ENCODE results near the gene MRTFA.
A peak's percentile ranks its signal among the peaks of the same experiment; 100 is the strongest.
"Not testable (repeated sequence)": the region's sequence is repeated elsewhere in the genome, so short reads cannot be mapped to it uniquely, and the experiment has no call there.

The MRTFA gene

DNA sequence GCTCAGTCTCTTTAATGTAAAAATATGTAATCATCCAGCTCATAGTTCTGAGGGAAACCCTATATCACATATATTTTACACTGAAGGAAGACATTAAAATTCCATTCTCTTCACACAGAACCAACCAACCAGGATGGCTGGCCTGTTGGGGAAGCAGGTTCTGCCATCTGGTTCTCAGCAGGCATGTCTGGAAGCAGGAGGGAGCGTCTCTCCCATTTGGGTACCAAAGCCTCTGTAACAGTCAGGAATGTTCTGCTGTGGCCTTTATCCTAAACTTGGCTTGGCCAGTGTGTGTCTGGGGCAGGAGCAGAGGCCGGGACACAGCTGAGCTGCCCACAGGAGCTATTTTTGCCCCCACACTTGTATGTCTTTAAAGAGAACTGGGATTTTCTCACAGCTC is 236.9 kb downstream of the MRTFA start:
- in situ Hi-C loops (cut with MboI; ENCODE audit: low pct_unique_long_range_greater_than_20kb, low sequenced_read_pairs) = no loop called here

GRCh38 chr22:40397396-40397795 is 239.1 kb downstream of the MRTFA start:
- DNase-seq = no peak
- in situ Hi-C loops (cut with MboI; ENCODE audit: low pct_unique_long_range_greater_than_20kb, low sequenced_read_pairs) = no loop called here

More for the DNA sequence above, 236.9 kb downstream of the MRTFA start:
- DNase-seq = no peak

DNA sequence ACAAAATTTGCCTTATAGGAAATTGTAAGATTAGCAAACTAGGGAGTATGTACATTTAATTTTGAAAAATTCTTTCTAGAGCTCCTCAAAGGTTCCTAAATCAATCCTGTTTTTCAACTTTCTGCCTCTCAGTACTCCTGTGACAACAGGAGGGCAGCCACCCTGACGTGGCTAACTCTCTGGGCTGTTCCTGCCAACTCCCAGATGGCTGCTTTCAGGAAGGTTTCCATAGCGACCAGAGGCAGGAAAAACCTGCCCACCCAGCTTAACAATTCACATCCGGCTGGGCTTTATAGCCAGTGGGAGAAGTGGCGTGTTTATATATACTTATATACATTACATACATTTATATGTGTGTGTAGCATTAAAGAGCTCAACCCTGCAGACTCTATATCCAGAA is 239.6 kb downstream of the MRTFA start:
- in situ Hi-C loops (cut with MboI; ENCODE audit: low pct_unique_long_range_greater_than_20kb, low sequenced_read_pairs) = no loop called here
- no peak for DNase-seq

DNA sequence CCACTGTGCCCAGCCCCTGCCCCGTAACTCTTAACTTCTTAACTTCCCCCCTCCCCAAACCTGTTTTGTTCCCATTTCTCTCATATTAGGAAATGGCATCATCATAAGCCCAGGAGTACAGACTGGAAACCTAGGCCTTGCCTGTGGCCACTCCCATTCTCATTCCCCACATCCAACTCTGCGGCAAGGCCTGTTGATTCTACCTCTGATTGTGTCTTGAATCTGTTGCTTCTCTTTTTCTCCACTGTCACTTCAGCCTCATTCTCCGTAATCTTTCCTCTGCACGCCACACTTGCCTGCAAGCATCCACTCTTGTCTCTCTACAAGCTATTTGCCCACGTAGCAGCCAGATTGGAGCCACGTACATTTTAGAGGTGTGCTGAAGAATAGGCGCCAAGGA is 240.9 kb downstream of the MRTFA start:
- no peak for DNase-seq
- in situ Hi-C loops (cut with MboI; ENCODE audit: low pct_unique_long_range_greater_than_20kb, low sequenced_read_pairs) = no loop called here

DNA sequence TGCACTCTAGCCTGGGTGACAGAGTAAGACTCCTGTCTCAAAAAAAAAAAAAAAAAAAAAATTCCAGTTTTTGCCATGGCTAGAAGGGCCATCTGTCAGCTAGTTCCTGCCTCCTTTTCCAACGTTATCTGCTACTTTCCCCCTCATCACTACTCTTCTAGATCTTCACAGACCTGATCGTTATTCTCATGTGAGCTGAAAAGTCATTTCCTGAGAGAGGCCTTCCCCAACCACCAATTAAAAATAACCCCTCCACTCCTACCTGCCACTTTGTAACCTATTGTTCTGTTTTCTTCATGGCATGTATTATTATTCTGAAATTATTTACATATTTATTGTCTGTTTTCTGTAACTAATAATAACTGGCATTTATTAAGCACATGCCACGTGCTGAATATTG is 241.9 kb downstream of the MRTFA start:
- DNase-seq = no peak

GRCh38 chr22:40392618-40393017 is 243.9 kb downstream of the MRTFA start:
- DNase-seq = no peak
- in situ Hi-C loops (cut with MboI; ENCODE audit: low pct_unique_long_range_greater_than_20kb, low sequenced_read_pairs) = no loop called here

More for the DNA sequence above, 241.9 kb downstream of the MRTFA start:
- in situ Hi-C loops (cut with MboI; ENCODE audit: low pct_unique_long_range_greater_than_20kb, low sequenced_read_pairs) = no loop called here

- in situ Hi-C loops (cut with MboI; ENCODE audit: low pct_unique_long_range_greater_than_20kb, low sequenced_read_pairs) = no loop called here
- no peak for DNase-seq
Measured at GRCh38 chr22:40391417-40391816, 245.1 kb downstream of the MRTFA start.

GRCh38 chr22:40388231-40388630 is 248.3 kb downstream of the MRTFA start:
- no peak for DNase-seq
- in situ Hi-C loops (cut with MboI; ENCODE audit: low pct_unique_long_range_greater_than_20kb, low sequenced_read_pairs) = no loop called here

- no peak for DNase-seq
Measured at GRCh38 chr22:40387746-40388145, 248.8 kb downstream of the MRTFA start.

DNA sequence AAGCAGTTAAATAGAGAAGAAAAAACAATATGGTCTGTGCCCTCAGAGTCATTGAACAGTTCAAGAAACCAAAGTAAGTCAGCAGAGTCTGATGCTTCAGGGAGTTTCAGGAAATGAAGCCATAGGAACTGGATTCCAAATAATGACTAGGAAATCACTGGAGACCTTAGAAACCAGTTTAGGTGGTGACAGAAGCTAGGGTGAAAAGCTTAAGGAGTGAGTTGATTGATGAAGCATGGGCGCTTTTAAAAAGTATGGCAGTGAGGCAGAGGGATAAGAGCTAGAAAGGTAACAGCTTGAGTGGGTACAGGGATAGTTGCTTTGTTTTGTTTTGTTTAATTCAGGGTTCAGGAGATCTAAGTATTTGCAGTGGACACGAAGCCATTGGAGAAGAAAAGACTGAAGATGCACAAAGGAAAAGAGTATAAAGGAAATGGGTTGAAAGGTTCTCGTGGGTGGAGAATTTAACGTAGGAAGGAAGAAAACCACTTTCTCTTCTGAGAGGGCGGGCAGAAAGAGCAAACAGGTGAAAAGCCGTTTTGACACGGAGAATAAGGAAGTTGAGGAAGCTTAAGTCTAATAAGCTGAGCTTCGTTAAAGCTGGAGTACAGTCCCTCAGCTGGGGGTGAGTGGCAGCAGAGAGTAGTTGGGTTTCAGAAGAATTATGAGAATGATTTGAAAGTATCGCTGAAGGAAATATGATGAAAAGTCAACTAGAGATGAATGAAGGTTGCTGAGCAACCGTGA is 251.3 kb downstream of the MRTFA start:
- in situ Hi-C loops (cut with MboI; ENCODE audit: low pct_unique_long_range_greater_than_20kb, low sequenced_read_pairs) = no loop called here
- peak; percentile 79 for DNase-seq

More at GRCh38 chr22:40387746-40388145, 248.8 kb downstream of the MRTFA start:
- in situ Hi-C loops (cut with MboI; ENCODE audit: low pct_unique_long_range_greater_than_20kb, low sequenced_read_pairs) = no loop called here

DNA sequence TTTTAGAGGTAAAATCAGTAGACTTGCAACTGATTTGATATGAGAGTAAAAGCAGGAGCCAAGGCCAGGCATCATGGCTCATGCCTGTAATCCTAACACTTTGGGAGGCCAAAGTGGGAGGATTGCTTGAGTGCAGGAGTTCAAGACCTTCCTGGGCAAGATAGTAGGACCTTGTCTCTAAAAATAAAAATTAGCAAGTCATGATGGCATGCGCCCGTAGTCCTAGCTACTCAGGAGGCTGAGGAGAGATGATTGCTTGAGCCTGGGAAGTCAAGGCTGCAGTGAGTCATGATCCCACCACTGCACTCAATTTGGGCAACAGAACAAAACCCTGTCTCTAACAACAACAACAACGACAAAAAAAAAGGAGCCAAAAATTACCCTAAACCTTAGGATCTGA is 252.6 kb downstream of the MRTFA start:
- in situ Hi-C loops (cut with MboI; ENCODE audit: low pct_unique_long_range_greater_than_20kb, low sequenced_read_pairs) = no loop called here
- DNase-seq = no peak

GRCh38 chr22:40381461-40381860 is 255.1 kb downstream of the MRTFA start:
- in situ Hi-C loops (cut with MboI; ENCODE audit: low pct_unique_long_range_greater_than_20kb, low sequenced_read_pairs) = no loop called here
- no peak for DNase-seq

DNA sequence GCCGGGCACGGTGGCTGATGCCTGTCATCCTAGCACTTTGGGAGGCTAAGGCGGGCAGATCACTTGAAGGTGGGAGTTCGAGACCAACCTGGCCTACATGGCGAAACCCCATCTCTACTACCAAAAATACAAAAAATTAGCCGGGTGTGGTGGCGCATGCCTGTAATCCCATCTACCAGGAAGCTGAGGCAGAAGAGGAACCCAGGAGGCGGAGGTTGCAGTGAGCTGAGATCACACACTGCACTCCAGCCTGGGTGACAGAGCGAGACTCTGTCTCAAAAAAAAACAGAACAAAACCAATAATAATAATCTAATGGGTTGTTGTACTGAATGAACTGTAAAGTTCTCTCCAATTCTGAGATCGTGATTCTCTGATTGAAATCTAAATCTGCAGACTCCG is 258.1 kb downstream of the MRTFA start:
- DNase-seq; in situ Hi-C loops (cut with MboI; ENCODE audit: low pct_unique_long_range_greater_than_20kb, low sequenced_read_pairs): not testable (repeated sequence)

GRCh38 chr22:40377931-40378330 is 258.6 kb downstream of the MRTFA start:
- no peak for DNase-seq
- in situ Hi-C loops (cut with MboI; ENCODE audit: low pct_unique_long_range_greater_than_20kb, low sequenced_read_pairs) = no loop called here

- in situ Hi-C loops (cut with MboI; ENCODE audit: low pct_unique_long_range_greater_than_20kb, low sequenced_read_pairs) = no loop called here
- DNase-seq = no peak
Measured at GRCh38 chr22:40376149-40376548, 260.4 kb downstream of the MRTFA start.

GRCh38 chr22:40374567-40374966 is 262.0 kb downstream of the MRTFA start:
- no peak for DNase-seq
- in situ Hi-C loops (cut with MboI; ENCODE audit: low pct_unique_long_range_greater_than_20kb, low sequenced_read_pairs) = no loop called here

DNA sequence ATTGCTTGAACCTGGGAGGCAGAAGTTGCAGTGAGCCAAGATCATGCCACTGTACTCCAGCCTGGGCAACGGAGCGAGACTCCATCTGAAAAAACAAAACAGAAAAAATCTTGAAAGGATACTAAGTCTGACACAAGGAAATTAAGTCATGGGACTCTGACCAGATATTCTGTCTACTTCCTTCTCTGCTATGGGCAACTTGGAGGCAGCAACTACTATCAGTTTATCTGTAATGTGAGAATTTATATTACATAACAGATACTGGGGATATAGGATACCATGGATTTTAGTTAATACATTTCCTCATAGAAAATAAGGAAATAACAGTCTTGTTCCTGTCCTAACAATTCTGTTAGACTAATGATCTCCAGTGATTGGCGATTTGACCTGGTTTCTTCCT is 267.7 kb downstream of the MRTFA start:
- in situ Hi-C loops (cut with MboI; ENCODE audit: low pct_unique_long_range_greater_than_20kb, low sequenced_read_pairs) = no loop called here
- DNase-seq = no peak

- in situ Hi-C loops (cut with MboI; ENCODE audit: low pct_unique_long_range_greater_than_20kb, low sequenced_read_pairs) = no loop called here
- DNase-seq = no peak
Measured at GRCh38 chr22:40368016-40368415, 268.5 kb downstream of the MRTFA start.

- in situ Hi-C loops (cut with MboI; ENCODE audit: low pct_unique_long_range_greater_than_20kb, low sequenced_read_pairs) = no loop called here
- DNase-seq = no peak
Measured at GRCh38 chr22:40367342-40367741, 269.2 kb downstream of the MRTFA start.

GRCh38 chr22:40366068-40366467 is 270.5 kb downstream of the MRTFA start:
- in situ Hi-C loops (cut with MboI; ENCODE audit: low pct_unique_long_range_greater_than_20kb, low sequenced_read_pairs) = no loop called here
- DNase-seq = no peak

- DNase-seq = no peak
- in situ Hi-C loops (cut with MboI; ENCODE audit: low pct_unique_long_range_greater_than_20kb, low sequenced_read_pairs) = no loop called here
Measured at GRCh38 chr22:40364431-40364830, 272.1 kb downstream of the MRTFA start.
